C4-2B (cell line): ENCODE data around the gene FANK1.

ENCODE experiments used
- ZFX ChIP-seq: fragments of 450-650 bp; IDR thresholded peaks from 2 replicates; pipeline ENCODE4 v1.6.1; 2017
- TF ChIP-seq, protein P1 (sequence below): fragments of 450-650 bp; conservative IDR thresholded peaks from 2 replicates; pipeline ENCODE4 v1.5.1; 2017; ENCODE audit warnings: mild to moderate bottlenecking

- TF ChIP-seq ZFX, result no peak
- TF ChIP-seq, protein P1, sequence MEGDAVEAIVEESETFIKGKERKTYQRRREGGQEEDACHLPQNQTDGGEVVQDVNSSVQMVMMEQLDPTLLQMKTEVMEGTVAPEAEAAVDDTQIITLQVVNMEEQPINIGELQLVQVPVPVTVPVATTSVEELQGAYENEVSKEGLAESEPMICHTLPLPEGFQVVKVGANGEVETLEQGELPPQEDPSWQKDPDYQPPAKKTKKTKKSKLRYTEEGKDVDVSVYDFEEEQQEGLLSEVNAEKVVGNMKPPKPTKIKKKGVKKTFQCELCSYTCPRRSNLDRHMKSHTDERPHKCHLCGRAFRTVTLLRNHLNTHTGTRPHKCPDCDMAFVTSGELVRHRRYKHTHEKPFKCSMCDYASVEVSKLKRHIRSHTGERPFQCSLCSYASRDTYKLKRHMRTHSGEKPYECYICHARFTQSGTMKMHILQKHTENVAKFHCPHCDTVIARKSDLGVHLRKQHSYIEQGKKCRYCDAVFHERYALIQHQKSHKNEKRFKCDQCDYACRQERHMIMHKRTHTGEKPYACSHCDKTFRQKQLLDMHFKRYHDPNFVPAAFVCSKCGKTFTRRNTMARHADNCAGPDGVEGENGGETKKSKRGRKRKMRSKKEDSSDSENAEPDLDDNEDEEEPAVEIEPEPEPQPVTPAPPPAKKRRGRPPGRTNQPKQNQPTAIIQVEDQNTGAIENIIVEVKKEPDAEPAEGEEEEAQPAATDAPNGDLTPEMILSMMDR, result no peak
Observed at GRCh38 chr10:125990974-125991373, 94.6 kb downstream of the FANK1 start.
